GM18517 (cell line): Measurements from ENCODE around the gene OR51V1.
"Not testable (repeated sequence)": the region's sequence is repeated elsewhere in the genome, so short reads cannot be mapped to it uniquely, and the experiment has no call there.

ENCODE experiments used
- ATAC-seq: cut with Tn5 transposase; IDR thresholded peaks from one replicate; pipeline ENCODE4 v1.9.1; 2021; ENCODE audit warnings: mild to moderate bottlenecking, moderate library complexity; ENCODE audit not compliant: unreplicated experiment

The OR51V1 gene

DNA sequence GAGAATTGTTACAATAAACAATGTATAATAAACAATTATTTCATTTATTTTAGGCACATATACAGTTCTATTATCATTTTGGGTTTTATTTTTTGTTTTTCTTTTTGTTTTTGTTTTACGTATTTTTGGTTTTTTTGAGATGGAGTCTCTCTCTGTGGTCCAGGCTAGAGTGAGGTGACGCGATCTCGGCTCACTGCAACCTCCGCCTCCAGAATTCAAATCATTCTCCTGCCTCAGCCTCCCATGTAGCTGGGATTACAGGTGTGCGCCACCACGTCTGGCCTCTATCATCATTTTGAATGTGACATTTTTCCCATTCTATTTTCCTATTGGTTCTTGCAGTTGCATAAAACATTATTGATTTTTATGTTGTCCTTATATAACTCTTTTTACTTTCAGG, 25.5 kb downstream of the OR51V1 start:
- ATAC-seq = no peak

DNA sequence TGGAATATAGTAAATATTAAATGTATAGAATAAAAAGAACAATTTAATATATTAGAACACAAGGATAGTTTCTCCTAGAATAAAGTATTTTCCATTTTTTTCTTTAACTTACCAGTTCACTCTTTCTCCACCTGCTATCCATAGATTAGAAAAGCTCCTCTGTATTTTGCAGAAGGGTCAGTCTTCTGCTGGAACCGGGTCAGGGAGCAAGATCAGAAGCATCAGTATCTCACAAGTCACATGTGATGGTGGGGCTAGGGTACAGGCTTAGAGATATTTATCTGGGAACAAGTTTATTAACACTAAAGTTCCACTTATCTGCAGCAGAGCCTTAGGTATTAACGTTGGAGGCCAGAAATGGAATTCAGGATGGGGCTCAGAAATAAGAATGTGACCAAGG, 28.6 kb downstream of the OR51V1 start:
- no peak for ATAC-seq

DNA sequence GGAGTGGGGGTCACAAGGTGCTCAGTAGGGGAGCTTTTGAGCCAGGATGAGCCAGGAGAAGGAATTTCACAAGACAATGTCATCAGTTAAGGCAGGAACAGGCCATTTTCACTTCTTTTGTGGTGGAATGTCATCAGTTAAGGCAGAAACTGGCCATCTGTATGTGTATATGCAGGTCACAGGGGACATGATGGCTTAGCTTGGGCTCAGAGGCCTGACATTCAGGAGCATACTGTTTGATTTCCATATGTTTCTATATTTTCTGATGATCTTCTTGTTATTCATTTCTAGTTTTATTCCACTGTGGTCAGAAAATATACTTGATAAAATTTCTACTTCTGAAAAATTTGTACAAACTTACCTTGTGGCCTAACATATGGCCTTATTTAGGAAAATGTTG, 34.6 kb downstream of the OR51V1 start:
- ATAC-seq = not testable (repeated sequence)

DNA sequence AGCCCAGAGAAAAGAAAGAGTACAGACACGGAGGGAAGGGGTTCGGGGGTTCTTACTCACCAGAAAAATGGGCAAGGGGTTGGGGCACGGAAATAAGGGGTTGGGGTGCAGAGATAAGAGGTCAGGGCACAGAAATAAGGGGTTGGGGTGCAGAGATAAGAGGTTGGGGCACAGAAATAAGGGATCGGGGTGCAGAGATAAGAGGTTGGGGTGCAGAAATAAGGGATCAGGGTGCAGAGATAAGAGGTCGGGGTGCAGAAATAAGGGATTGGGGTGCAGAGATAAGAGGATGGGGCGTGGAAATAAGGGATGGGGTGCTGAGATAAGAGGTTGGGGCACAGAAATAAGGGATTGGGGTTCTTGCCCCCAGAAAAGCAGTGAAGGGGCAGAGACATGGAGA, 35.7 kb downstream of the OR51V1 start:
- not testable (repeated sequence) for ATAC-seq

DNA sequence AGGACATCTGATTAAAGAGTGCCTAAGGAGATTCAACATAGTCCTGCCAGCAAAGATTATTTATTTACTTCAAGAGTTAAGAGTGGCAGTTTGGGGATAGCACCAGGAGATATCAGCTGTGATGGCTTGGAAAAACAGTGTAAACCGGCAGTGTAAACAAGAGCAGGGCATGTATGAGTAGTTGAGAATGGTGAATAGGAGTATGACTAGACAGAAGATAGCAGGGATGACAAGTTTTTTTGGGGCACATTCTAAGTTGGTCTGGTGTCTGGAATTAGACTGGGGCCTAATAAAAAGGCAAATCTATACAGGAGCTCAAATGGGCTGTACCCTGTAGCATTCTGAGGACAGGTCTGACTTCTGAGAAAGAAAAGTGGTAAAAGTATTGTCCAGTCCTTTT, 39.4 kb downstream of the OR51V1 start:
- not testable (repeated sequence) for ATAC-seq

DNA sequence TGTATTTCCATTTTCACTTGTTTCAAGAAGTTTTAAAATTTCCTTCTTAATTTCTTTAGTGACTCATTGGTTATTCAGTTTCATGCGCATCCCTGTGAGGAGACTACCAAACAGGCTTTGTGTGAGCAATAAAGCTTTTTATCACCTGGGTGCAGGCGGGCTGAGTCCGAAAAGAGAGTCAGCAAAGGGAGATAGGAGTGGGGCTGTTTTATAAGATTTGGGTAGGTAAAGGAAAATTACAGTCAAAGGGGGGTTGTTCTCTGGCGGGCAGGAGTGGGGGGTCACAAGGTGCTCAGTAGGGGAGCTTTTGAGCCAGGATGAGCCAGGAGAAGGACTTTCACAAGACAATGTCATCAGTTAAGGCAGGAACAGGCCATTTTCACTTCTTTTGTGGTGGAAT, 40.3 kb downstream of the OR51V1 start:
- ATAC-seq = not testable (repeated sequence)

DNA sequence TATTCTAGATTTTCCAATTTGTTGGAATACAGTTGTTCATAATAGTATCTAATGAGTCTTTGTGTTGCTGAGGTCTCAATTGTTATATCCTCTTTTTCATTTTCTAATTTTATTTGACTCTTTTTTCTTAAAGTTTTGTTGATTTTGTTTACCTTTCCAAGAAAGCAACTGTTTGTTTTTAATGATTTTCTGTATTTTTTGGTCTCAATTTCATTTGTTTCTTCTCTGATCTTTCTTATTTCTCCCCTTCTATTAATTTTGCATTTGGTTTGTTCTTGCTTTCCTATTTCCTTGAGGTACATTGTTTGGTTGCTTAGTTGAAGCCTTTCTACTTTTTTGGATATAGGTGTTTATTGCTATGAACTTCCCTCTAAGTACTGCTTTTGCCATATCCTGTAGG, 40.7 kb downstream of the OR51V1 start:
- no peak for ATAC-seq

DNA sequence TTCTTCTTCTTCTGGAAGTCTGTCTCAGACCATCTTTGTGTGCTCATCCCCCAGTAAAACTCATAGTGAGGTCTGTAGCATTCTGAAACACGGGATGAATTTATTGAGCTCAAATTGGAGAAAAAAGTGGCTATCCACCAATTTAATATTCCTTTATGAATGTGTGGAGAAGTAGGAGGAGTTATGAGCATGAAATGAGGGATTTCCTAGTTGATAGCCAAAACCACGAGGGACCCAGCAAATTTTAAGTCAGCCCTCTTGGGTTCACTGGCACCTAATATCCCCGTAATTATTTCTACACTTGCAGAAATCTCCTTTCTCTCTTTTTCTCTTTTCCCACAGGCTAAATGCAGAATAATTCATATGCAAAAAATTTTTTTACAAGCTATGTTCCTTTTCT, 45.8 kb downstream of the OR51V1 start, which contains the start of gene OR52A1:
TSS of gene OR52A1 (minus strand) at position 101 of the 400 bp plus-strand sequence. CDS start 2,388 bp downstream, outside the sequence.
- ATAC-seq = no peak

DNA sequence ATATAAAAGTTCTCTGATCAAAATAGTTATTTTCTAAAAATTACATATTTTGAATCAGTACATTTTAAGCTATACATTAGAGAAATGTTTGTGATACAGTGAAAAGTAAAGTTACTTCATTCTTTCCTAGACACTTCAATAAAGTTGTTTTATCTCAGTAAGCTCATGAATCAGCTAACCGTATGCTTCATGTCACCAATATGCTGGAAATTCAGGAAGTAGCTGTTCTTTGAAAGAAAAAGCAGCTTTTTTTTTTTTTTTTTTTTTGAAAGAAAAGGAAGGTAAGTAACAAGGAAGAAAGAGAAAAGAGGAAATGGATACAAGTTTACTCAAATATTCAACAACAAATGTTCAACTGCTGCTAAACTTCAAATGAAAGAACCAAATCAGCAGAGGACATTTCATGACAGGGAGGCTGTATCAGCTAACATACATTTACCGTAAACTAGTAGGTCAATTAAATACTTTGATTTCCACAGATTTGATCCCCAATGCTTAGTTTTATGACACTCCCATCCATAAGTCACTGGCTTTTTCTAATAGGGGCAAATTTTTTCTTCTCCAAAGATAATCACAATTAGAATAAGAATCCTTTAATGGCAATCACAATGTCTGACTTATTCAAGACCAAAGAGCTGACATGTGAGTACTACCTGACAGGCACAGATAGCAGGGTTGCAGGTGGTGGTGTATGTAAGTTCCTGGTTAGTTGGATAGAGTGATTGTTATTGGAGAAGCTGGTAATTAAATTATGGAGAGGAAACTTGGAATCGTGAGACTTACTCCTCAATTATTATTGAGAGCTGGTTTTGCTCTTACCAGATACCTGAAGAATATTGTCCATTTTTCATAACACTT, 46.7 kb downstream of the OR51V1 start:
- no peak for ATAC-seq

DNA sequence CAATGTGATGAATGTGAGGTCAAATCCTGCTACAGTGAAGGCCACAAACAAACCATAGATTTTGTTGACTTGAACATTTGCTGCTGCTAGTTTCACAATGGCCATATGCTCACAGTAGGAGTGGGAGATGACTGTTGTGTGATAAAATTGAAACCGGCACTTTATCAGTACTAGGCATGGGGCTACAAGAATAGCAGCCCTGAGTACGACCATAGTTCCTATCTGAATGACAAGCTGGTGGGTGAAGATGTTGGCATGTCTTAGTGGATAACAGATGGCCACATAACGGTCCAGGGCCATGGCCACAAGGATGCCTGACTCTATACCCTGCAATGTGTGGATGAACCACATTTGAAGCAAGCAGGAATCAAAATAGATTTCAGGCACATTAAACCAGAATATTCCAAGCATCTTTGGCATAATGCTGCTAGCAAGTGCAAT, 48.7 kb downstream of the OR51V1 start:
- no peak for ATAC-seq
